KMS-11 (cell line): ENCODE measurements around the gene PALMD.

Experiments
- H2AFZ ChIP-seq: fragments of 200-600 bp; sonication (generic); 2 replicates; pipeline ENCODE4 v1.6.1; 2016; ENCODE audit warnings: antibody characterized with exemption, mixed run types, low read depth
- H3K27ac ChIP-seq: fragments of 200-600 bp; sonication (generic); 2 replicates; pipeline ENCODE4 v1.6.1; 2016; ENCODE audit warnings: mild to moderate bottlenecking, mixed run types
- H3K27me3 ChIP-seq: fragments of 200-600 bp; sonication (generic); 2 replicates; pipeline ENCODE4 v1.6.1; 2017; ENCODE audit warnings: mild to moderate bottlenecking, low read depth, mixed run types, moderate library complexity; ENCODE audit not compliant: insufficient read depth
- H3K36me3 ChIP-seq: fragments of 200-600 bp; sonication (generic); 2 replicates; pipeline ENCODE4 v1.6.1; 2017; ENCODE audit warnings: mild to moderate bottlenecking, mixed run types; ENCODE audit not compliant: insufficient read depth
- H3K4me1 ChIP-seq: fragments of 200-600 bp; sonication (generic); 2 replicates; pipeline ENCODE4 v1.6.1; 2016; ENCODE audit warnings: mild to moderate bottlenecking, low read depth, mixed run types; ENCODE audit not compliant: poor library complexity, severe bottlenecking
- H3K4me2 ChIP-seq: fragments of 200-600 bp; sonication (generic); 2 replicates; pipeline ENCODE4 v1.7.0; 2016; ENCODE audit warnings: mild to moderate bottlenecking, mixed run types
- H3K4me3 ChIP-seq: fragments of 200-600 bp; sonication (generic); IDR thresholded peaks from 2 replicates; pipeline ENCODE4 v1.6.1; 2017; ENCODE audit warnings: low read depth, low read length, mixed read lengths; ENCODE audit not compliant: insufficient read depth
- H3K79me2 ChIP-seq: fragments of 200-600 bp; sonication (generic); 2 replicates; pipeline ENCODE4 v1.6.1; 2016; ENCODE audit warnings: low read depth, mixed run types; ENCODE audit not compliant: insufficient read depth
- H3K9ac ChIP-seq: fragments of 200-600 bp; sonication (generic); 2 replicates; pipeline ENCODE4 v1.6.1; 2016; ENCODE audit warnings: mild to moderate bottlenecking, mixed run types
- H4K20me1 ChIP-seq: fragments of 200-600 bp; sonication (generic); 2 replicates; pipeline ENCODE4 v1.6.1; 2016; ENCODE audit warnings: mild to moderate bottlenecking, mixed run types; ENCODE audit not compliant: insufficient read depth
- CTCF ChIP-seq: fragments of 200-600 bp; sonication (generic); conservative IDR thresholded peaks from 2 replicates; pipeline ENCODE4 v1.6.1; 2017; ENCODE audit warnings: low read depth, mild to moderate bottlenecking, antibody characterized with exemption, low read length, moderate library complexity, mixed read lengths

PALMD gene

GRCh38 chr1:99713006-99713405 is 67.1 kb downstream of the PALMD start:
- Histone ChIP-seq H3K27me3 (no peaks in the 10 kb centered on the region), H3K27ac (no peak overlapping the region), H3K4me2 (no peak overlapping the region), H3K4me3 (no peak overlapping the region), H3K4me1 (no peaks in the 10 kb centered on the region), H3K36me3 (no peaks in the 10 kb centered on the region), H2AFZ (no peak overlapping the region), H3K79me2 (no peaks in the 10 kb centered on the region), H4K20me1 (no peaks in the 10 kb centered on the region), H3K9ac (no peak overlapping the region)
- TF ChIP-seq CTCF: no peak

- H3K79me2 ChIP-seq: no peaks in the 10 kb centered on the region
- no peaks in the 10 kb centered on the region for H3K36me3 ChIP-seq
- H3K4me2 ChIP-seq: no peak overlapping the region
- no peak for TF ChIP-seq CTCF
- no peak overlapping the region for H3K27ac ChIP-seq
- H2AFZ ChIP-seq: no peak overlapping the region
- no peaks in the 10 kb centered on the region for H3K27me3 ChIP-seq
- no peak overlapping the region for H3K9ac ChIP-seq
- H3K4me3 ChIP-seq: no peak overlapping the region
- no peaks in the 10 kb centered on the region for H3K4me1 ChIP-seq
- no peaks in the 10 kb centered on the region for H4K20me1 ChIP-seq
Observed at GRCh38 chr1:99717005-99717404, 71.1 kb downstream of the PALMD start.

GRCh38 chr1:99723251-99723650 is 77.3 kb downstream of the PALMD start:
- Histone ChIP-seq H3K79me2 (no peaks in the 10 kb centered on the region), H3K4me2 (no peak overlapping the region), H4K20me1 (no peaks in the 10 kb centered on the region), H3K27me3 (no peaks in the 10 kb centered on the region), H3K36me3 (no peaks in the 10 kb centered on the region), H3K27ac (no peak overlapping the region), H2AFZ (no peak overlapping the region), H3K4me3 (no peak overlapping the region), H3K4me1 (no peaks in the 10 kb centered on the region), H3K9ac (no peak overlapping the region)
- no peak for TF ChIP-seq CTCF

GRCh38 chr1:99725996-99726395 is 80.1 kb downstream of the PALMD start:
- Histone ChIP-seq H3K4me1 (no peaks in the 10 kb centered on the region), H2AFZ (no peak overlapping the region), H3K79me2 (no peaks in the 10 kb centered on the region), H3K27me3 (no peaks in the 10 kb centered on the region), H3K36me3 (no peaks in the 10 kb centered on the region), H3K4me2 (no peak overlapping the region), H3K27ac (no peak overlapping the region), H3K4me3 (no peak overlapping the region), H3K9ac (no peak overlapping the region), H4K20me1 (no peaks in the 10 kb centered on the region)
- no peak for TF ChIP-seq CTCF

- H3K9ac ChIP-seq: no peak overlapping the region
- no peaks in the 10 kb centered on the region for H4K20me1 ChIP-seq
- H3K4me2 ChIP-seq: no peak overlapping the region
- no peaks in the 10 kb centered on the region for H3K79me2 ChIP-seq
- H3K27me3 ChIP-seq: no peaks in the 10 kb centered on the region
- no peak overlapping the region for H3K27ac ChIP-seq
- no peak for TF ChIP-seq CTCF
- no peak overlapping the region for H3K4me3 ChIP-seq
- no peak overlapping the region for H2AFZ ChIP-seq
- H3K36me3 ChIP-seq: no peaks in the 10 kb centered on the region
- no peaks in the 10 kb centered on the region for H3K4me1 ChIP-seq
Observed at GRCh38 chr1:99726407-99726806, 80.5 kb downstream of the PALMD start.
